Aorta (tissue), 5 donors: Measurements from ENCODE around the gene MAGEA6. TPM values are rescaled to one million over a fixed set of nuclear protein-coding genes. Genes with fewer than 3 reads are reported as not detected.
"Not testable (repeated sequence)": the region's sequence is repeated elsewhere in the genome, so short reads cannot be mapped to it uniquely, and the experiment has no call there.

Experiments used
- ATAC-seq: fragments of 200-7000 bp; cut with Tn5 transposase; one replicate; pipeline ENCODE4 v1.9.1; 2022; ENCODE audit warnings: moderate library complexity; ENCODE audit not compliant: low FRiP score
- DNase-seq, 2 donors: peaks; one replicate each; pipeline ENCODE4 v3.0.0-alpha.2; 2020
- H3K27ac ChIP-seq, 2 donors: one replicate each; pipeline ENCODE4 v1.5.1; 2013; ENCODE audit warnings: low read length in 2 of 2, mild to moderate bottlenecking in 2 of 2, moderate library complexity in 2 of 2, control low read depth in 1 of 2, inconsistent platforms in 1 of 2, low read depth in 1 of 2
- H3K27me3 ChIP-seq, 2 donors: one replicate each; pipeline ENCODE4 v1.6.1; 2013; ENCODE audit warnings: control low read depth in 1 of 2, low read length in 1 of 2, mild to moderate bottlenecking in 1 of 2, moderate library complexity in 1 of 2; ENCODE audit not compliant: insufficient read depth in 2 of 2, control insufficient read depth in 1 of 2
- H3K36me3 ChIP-seq, 2 donors: one replicate each; pipeline ENCODE4 v1.6.1; 2013; ENCODE audit warnings: control low read depth in 1 of 2, low read length in 1 of 2, mild to moderate bottlenecking in 1 of 2; ENCODE audit not compliant: insufficient read depth in 2 of 2, control insufficient read depth in 1 of 2
- H3K4me1 ChIP-seq, 2 donors: one replicate each; pipeline ENCODE4 v1.6.1; 2013; ENCODE audit warnings: low read length in 2 of 2, control low read depth in 1 of 2, mild to moderate bottlenecking in 1 of 2, moderate library complexity in 1 of 2; ENCODE audit not compliant: insufficient read depth in 2 of 2, control insufficient read depth in 1 of 2
- H3K4me3 ChIP-seq, 2 donors: one replicate each; pipeline ENCODE4 v1.5.1; 2013; ENCODE audit warnings: low read length in 2 of 2, control low read depth in 1 of 2, mild to moderate bottlenecking in 1 of 2
- H3K9me3 ChIP-seq: one replicate; pipeline ENCODE4 v1.6.1; 2013; ENCODE audit warnings: mild to moderate bottlenecking, low read length; ENCODE audit not compliant: control insufficient read depth
- WGBS, 2 donors: extraction: QIAGEN DNeasy Blood & Tissue Kit; methylation state at CpG; one replicate each; pipeline ENCODE4 v1.1.7; 2013; 5-methylcytosine and 5-hydroxymethylcytosine counted together
- intact Hi-C, 2 donors: fragments of 100-400 bp; cut with DNase I; formaldehyde crosslinking; loops; one replicate each; pipeline versions ENCODE4 v1.14.2 to v1.15.0; 2022
- long read RNA-seq, 2 donors: library from polyadenylated mRNA; unstranded; transcript quantifications; one replicate each; pipeline ENCODE4 v2.0.0, GENCODE V29; 2020 to 2021
- polyA plus RNA-seq, 2 donors: library from polyadenylated mRNA; stranded (reverse); fragments of 200-250 nt; gene quantifications; one replicate each; pipeline ENCODE4 v1.2.3, GENCODE V29; 2013
- total RNA-seq, 2 donors: library from RNA; stranded (reverse); fragmentation: NEBNext Ultra II Directional; extraction: Animal tissue kit (Norgen Biotek cat#: 25700); gene quantifications; one replicate each; pipeline ENCODE4 v1.2.1, GENCODE V29; 2021
- donor health status: healthy with polysubstance abuse.
- donor health status: Bipolar disorder and iron deficiency.
- donor health status: DM: no; HTN: no; CAD: no.
- donor health status: DM: no; HTN: no; CAD: no.
- donor health status: DM: yes; HTN: yes; CAD: no.

MAGEA6 gene
- total RNA-seq (not detected), polyA plus RNA-seq (not detected)
- long read RNA-seq, donor 1 = 0 reads
- long read RNA-seq, donor 2 = 0 reads

GRCh38 chrX:152769549-152770289 lies at the start of gene MAGEA6:
Gene MAGEA6, minus strand, starts transcription at chrX:152769689. Its CDS starts 2,039 bp downstream, at chrX:152767650.
- H3K27me3 ChIP-seq, H3K4me1 ChIP-seq, H3K36me3 ChIP-seq, H3K9me3 ChIP-seq, DNase-seq, H3K27ac ChIP-seq, H3K4me3 ChIP-seq, intact Hi-C loops: not testable (repeated sequence)
- peak; percentile 33 for ATAC-seq
- 94% methylated on average over 3 of the region's 29 CpGs; no CpG with 5 or more reads in 1 of the 2 donors for WGBS, 2 donors

- WGBS, 2 donors = 58 to 75% methylated on average over 2 of the region's 2 CpGs
- no peak overlapping the region for H3K27ac ChIP-seq
- no peaks in the 10 kb centered on the region for H3K27me3 ChIP-seq
- ATAC-seq (no peak), DNase-seq (no peak)
- no peaks in the 10 kb centered on the region for H3K4me1 ChIP-seq
- no peak overlapping the region for H3K4me3 ChIP-seq
- no peaks in the 10 kb centered on the region for H3K36me3 ChIP-seq
- H3K9me3 ChIP-seq = no peaks in the 10 kb centered on the region
- intact Hi-C loops = no loop called here
Measured at GRCh38 chrX:152819266-152819665, 49.8 kb upstream of the MAGEA6 start.

- WGBS, 2 donors = 63 to 83% methylated on average over 5 of the region's 5 CpGs
- intact Hi-C loops = no loop called here
- H3K36me3 ChIP-seq = no peaks in the 10 kb centered on the region
- H3K27ac ChIP-seq = no peak overlapping the region
- H3K4me3 ChIP-seq = no peak overlapping the region
- no peaks in the 10 kb centered on the region for H3K9me3 ChIP-seq
- no peak for DNase-seq
- no peak for ATAC-seq
- no peaks in the 10 kb centered on the region for H3K4me1 ChIP-seq
- no peaks in the 10 kb centered on the region for H3K27me3 ChIP-seq
Measured at GRCh38 chrX:152818356-152818755, 48.9 kb upstream of the MAGEA6 start.

GRCh38 chrX:152817078-152817764 lies 47.7 kb upstream of the MAGEA6 start:
- 29 to 33% methylated on average over 6 of the region's 6 CpGs for WGBS, 2 donors

GRCh38 chrX:152814048-152814447 lies 44.6 kb upstream of the MAGEA6 start:
- Histone ChIP-seq H3K27me3 (no peaks in the 10 kb centered on the region), H3K4me3 (no peak overlapping the region), H3K4me1 (no peaks in the 10 kb centered on the region), H3K36me3 (no peaks in the 10 kb centered on the region), H3K9me3 (no peaks in the 10 kb centered on the region), H3K27ac (no peak overlapping the region)
- no peak for ATAC-seq
- no peak for DNase-seq
- WGBS, 2 donors = 50 to 68% methylated on average over 5 of the region's 5 CpGs
- intact Hi-C loops = no loop called here

More at GRCh38 chrX:152817078-152817764, 47.7 kb upstream of the MAGEA6 start:
- intact Hi-C loops = no loop called here
- Histone ChIP-seq H3K27ac (no peak overlapping the region), H3K27me3 (no peaks in the 10 kb centered on the region), H3K36me3 (no peaks in the 10 kb centered on the region), H3K9me3 (no peaks in the 10 kb centered on the region), H3K4me3 (no peak overlapping the region), H3K4me1 (no peaks in the 10 kb centered on the region)
- DNase-seq (no peak), ATAC-seq (no peak)

GRCh38 chrX:152813206-152813605 lies 43.7 kb upstream of the MAGEA6 start:
- no peak overlapping the region for H3K27ac ChIP-seq
- ATAC-seq (no peak), DNase-seq (no peak)
- no peaks in the 10 kb centered on the region for H3K36me3 ChIP-seq
- H3K4me1 ChIP-seq = no peaks in the 10 kb centered on the region
- no peaks in the 10 kb centered on the region for H3K27me3 ChIP-seq
- H3K9me3 ChIP-seq = no peaks in the 10 kb centered on the region
- WGBS, 2 donors = 42 to 46% methylated on average over 5 of the region's 5 CpGs
- intact Hi-C loops = no loop called here
- no peak overlapping the region for H3K4me3 ChIP-seq

- H3K9me3 ChIP-seq = no peaks in the 10 kb centered on the region
- no peaks in the 10 kb centered on the region for H3K27me3 ChIP-seq
- intact Hi-C loops = no loop called here
- ATAC-seq (no peak), DNase-seq (no peak)
- 40 to 43% methylated on average over 4 of the region's 4 CpGs for whole genome bisulfite sequencing, 2 donors
- no peaks in the 10 kb centered on the region for H3K36me3 ChIP-seq
- H3K4me3 ChIP-seq = no peak overlapping the region
- H3K27ac ChIP-seq = no peak overlapping the region
- H3K4me1 ChIP-seq = no peaks in the 10 kb centered on the region
Measured at GRCh38 chrX:152810403-152810802, 40.9 kb upstream of the MAGEA6 start.

- Histone ChIP-seq H3K4me1 (no peaks in the 10 kb centered on the region), H3K27me3 (no peaks in the 10 kb centered on the region), H3K9me3 (no peaks in the 10 kb centered on the region), H3K4me3 (no peak overlapping the region), H3K36me3 (no peaks in the 10 kb centered on the region), H3K27ac (no peak overlapping the region)
- ATAC-seq (no peak), DNase-seq (no peak)
- intact Hi-C loops = no loop called here
- 62 to 72% methylated on average over 4 of the region's 4 CpGs for WGBS, 2 donors
Measured at GRCh38 chrX:152806035-152806434, 36.5 kb upstream of the MAGEA6 start.

GRCh38 chrX:152798945-152799344 lies 29.5 kb upstream of the MAGEA6 start:
- H3K36me3 ChIP-seq = no peaks in the 10 kb centered on the region
- ATAC-seq (no peak), DNase-seq (no peak)
- H3K27me3 ChIP-seq = no peaks in the 10 kb centered on the region
- H3K4me3 ChIP-seq = no peak overlapping the region
- intact Hi-C loops = no loop called here
- 62 to 81% methylated on average over 1 of the region's 1 CpG for WGBS, 2 donors
- H3K27ac ChIP-seq = no peak overlapping the region
- H3K4me1 ChIP-seq = no peaks in the 10 kb centered on the region
- no peaks in the 10 kb centered on the region for H3K9me3 ChIP-seq
